GM23338 (cell line): Measurements from ENCODE around the gene OSBPL1A.

Source experiments
- CREB1 ChIP-seq: fragments of 250-450 bp; sonication (Bioruptor Pico); IDR thresholded peaks from 2 replicates; pipeline ENCODE4 v1.5.0; 2020; ENCODE audit warnings: low read depth, mild to moderate bottlenecking, moderate library complexity
- CTCF ChIP-seq, 2 experiments: fragments of 200-600 bp in 1 of 2; sonication (generic) in 1 of 2; conservative IDR thresholded peaks; 2 replicates each; pipeline versions ENCODE4 v1.5.1 to v1.6.1; 2016 to 2017; ENCODE audit warnings: antibody characterized with exemption in 2 of 2, low read depth in 2 of 2, mild to moderate bottlenecking in 2 of 2, moderate library complexity in 1 of 2
- ETS1 ChIP-seq: IDR thresholded peaks from 2 replicates; pipeline ENCODE4 v1.6.1; 2016; ENCODE audit warnings: antibody characterized with exemption
- EZH2 ChIP-seq: fragments of 200-600 bp; sonication (generic); IDR thresholded peaks from one replicate; pipeline ENCODE4 v1.8.0; 2017; ENCODE audit warnings: antibody characterized with exemption, mild to moderate bottlenecking, low read depth; ENCODE audit not compliant: unreplicated experiment
- EZH2phosphoT487 ChIP-seq: fragments of 200-600 bp; sonication (generic); IDR thresholded peaks from one replicate; pipeline ENCODE4 v1.8.1; 2018; ENCODE audit warnings: antibody characterized with exemption; ENCODE audit not compliant: unreplicated experiment
- NANOG ChIP-seq: IDR thresholded peaks from 2 replicates; pipeline ENCODE4 v1.6.1; 2016; ENCODE audit warnings: antibody characterized with exemption, borderline replicate concordance
- POLR2AphosphoS5 ChIP-seq: IDR thresholded peaks from 2 replicates; pipeline ENCODE4 v1.6.1; 2016; ENCODE audit warnings: antibody characterized with exemption, low read depth
- REST ChIP-seq: IDR thresholded peaks from one replicate; pipeline ENCODE4 v1.6.1; 2018; ENCODE audit warnings: antibody characterized with exemption; ENCODE audit not compliant: unreplicated experiment
- STAT1 ChIP-seq: IDR thresholded peaks from one replicate; pipeline ENCODE4 v1.6.1; 2016; ENCODE audit warnings: antibody characterized with exemption; ENCODE audit not compliant: unreplicated experiment
- ZNF114 ChIP-seq: fragments of 250-450 bp; sonication (Bioruptor Pico); IDR thresholded peaks from 2 replicates; pipeline ENCODE4 v1.5.0; 2020; ENCODE audit warnings: mild to moderate bottlenecking, moderate library complexity
- ZNF331 ChIP-seq: fragments of 250-450 bp; sonication (Bioruptor Pico); IDR thresholded peaks from 2 replicates; pipeline ENCODE4 v1.5.0; 2020; ENCODE audit warnings: low read depth, mild to moderate bottlenecking, moderate library complexity

DNA sequence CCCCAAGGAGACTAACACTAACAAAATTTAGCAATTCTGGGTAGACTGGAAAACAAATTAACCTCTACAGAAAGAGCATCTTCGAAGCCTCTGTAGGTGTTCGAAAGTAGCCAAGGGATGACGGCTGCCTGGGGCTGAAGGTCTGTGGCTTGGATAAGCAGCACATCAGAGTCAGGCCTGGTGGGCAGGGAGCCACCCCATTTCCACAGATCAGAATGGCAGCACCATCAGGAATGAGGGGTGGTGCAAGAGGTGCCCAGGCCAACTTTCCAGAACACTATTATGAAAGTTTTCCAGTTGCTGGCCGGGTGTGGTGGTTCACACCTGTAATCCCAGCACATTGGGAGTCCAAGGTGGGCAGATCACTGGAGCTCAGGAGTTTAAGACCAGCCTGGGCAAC, 200.9 kb downstream of the OSBPL1A start:
- no peak for TF ChIP-seq ETS1
- TF ChIP-seq CTCF (conservative IDR thresholded peaks at IDR 0.05; ENCODE audit: low read depth in 2 of 2): no peak
- TF ChIP-seq STAT1: no peak
- TF ChIP-seq REST: no peak
- no peak for TF ChIP-seq EZH2phosphoT487
- TF ChIP-seq ZNF331 (CRISPR knock-in tag): no peak
- no peak for TF ChIP-seq EZH2
- no peak for TF ChIP-seq POLR2AphosphoS5
- TF ChIP-seq NANOG: no peak
- no peak for TF ChIP-seq CREB1 (CRISPR knock-in tag)
- TF ChIP-seq ZNF114 (CRISPR knock-in tag): no peak
